ENCODE results near the gene C19orf67.
A peak's percentile ranks its signal among the peaks of the same experiment; 100 is the strongest.

C19orf67 gene

GRCh38 chr19:14085309-14085995 lies at the start of gene C19orf67:
Gene C19orf67, minus strand, starts transcription at chr19:14085783. Its CDS starts 156 bp downstream, at chr19:14085627.
- DNase-seq: no peak

- no peak for DNase-seq
Observed at GRCh38 chr19:14135355-14135754, 49.8 kb upstream of the C19orf67 start.

- no peak for DNase-seq
Observed at GRCh38 chr19:14127929-14128509, 42.4 kb upstream of the C19orf67 start.

- no peak for DNase-seq
Observed at GRCh38 chr19:14127176-14127575, 41.6 kb upstream of the C19orf67 start.

- DNase-seq: no peak
Observed at GRCh38 chr19:14122924-14123323, 37.3 kb upstream of the C19orf67 start.

- DNase-seq: no peak
Observed at GRCh38 chr19:14120497-14120780, 34.9 kb upstream of the C19orf67 start.

- no peak for DNase-seq
Observed at GRCh38 chr19:14119644-14120496, 34.3 kb upstream of the C19orf67 start.

GRCh38 chr19:14119146-14119545 lies 33.6 kb upstream of the C19orf67 start:
- no peak for DNase-seq

GRCh38 chr19:14118165-14119051 lies 32.8 kb upstream of the C19orf67 start:
- peak; percentile 42 for DNase-seq

- DNase-seq: peak; percentile 96
Observed at GRCh38 chr19:14117668-14118164, 32.1 kb upstream of the C19orf67 start, which contains the start of gene PRKACA. Gene PRKACA, minus strand, starts transcription at chr19:14117762. Its CDS starts 215 bp downstream, at chr19:14117547.

GRCh38 chr19:14116918-14117578 lies 31.5 kb upstream of the C19orf67 start:
- DNase-seq: no peak

- no peak for DNase-seq
Observed at GRCh38 chr19:14116525-14116917, 30.9 kb upstream of the C19orf67 start.

GRCh38 chr19:14115756-14116155 lies 30.2 kb upstream of the C19orf67 start:
- no peak for DNase-seq

- no peak for DNase-seq
Observed at GRCh38 chr19:14114854-14115253, 29.3 kb upstream of the C19orf67 start.

GRCh38 chr19:14114439-14114838 lies 28.9 kb upstream of the C19orf67 start:
- no peak for DNase-seq

- DNase-seq: no peak
Observed at GRCh38 chr19:14113762-14114414, 28.3 kb upstream of the C19orf67 start.

GRCh38 chr19:14112809-14113385 lies 27.3 kb upstream of the C19orf67 start:
- DNase-seq: no peak

- DNase-seq: no peak
Observed at GRCh38 chr19:14112051-14112808, 26.6 kb upstream of the C19orf67 start.

- DNase-seq: no peak
Observed at GRCh38 chr19:14111486-14111885, 25.9 kb upstream of the C19orf67 start.

GRCh38 chr19:14110650-14111049 lies 25.1 kb upstream of the C19orf67 start:
- no peak for DNase-seq

Measured in NCI-H345 (cell line).